Left renal pelvis (tissue), 4 donors: Measurements from ENCODE around the gene RNPEPL1. TPM values are rescaled to one million over a fixed set of nuclear protein-coding genes. Genes with fewer than 3 reads are reported as not detected.
"Not testable (repeated sequence)": the region's sequence is repeated elsewhere in the genome, so short reads cannot be mapped to it uniquely, and the experiment has no call there.

Experiments used
- DNase-seq, 4 donors: peaks; one replicate each; pipeline ENCODE4 v3.0.0-alpha.2; 2013; ENCODE audit warnings: low read depth in 4 of 4, low spot score in 3 of 4
- polyA plus RNA-seq, 4 donors: library from polyadenylated mRNA; unstranded; fragments of 120-200 nt; gene quantifications; one replicate each; pipeline ENCODE4 v1.2.1, GENCODE V29; 2013; ENCODE audit not compliant: insufficient read length in 4 of 4

The RNPEPL1 gene
- polyA plus RNA-seq, 4 donors = 16.7 to 33.8 (median 25.1) TPM

DNA sequence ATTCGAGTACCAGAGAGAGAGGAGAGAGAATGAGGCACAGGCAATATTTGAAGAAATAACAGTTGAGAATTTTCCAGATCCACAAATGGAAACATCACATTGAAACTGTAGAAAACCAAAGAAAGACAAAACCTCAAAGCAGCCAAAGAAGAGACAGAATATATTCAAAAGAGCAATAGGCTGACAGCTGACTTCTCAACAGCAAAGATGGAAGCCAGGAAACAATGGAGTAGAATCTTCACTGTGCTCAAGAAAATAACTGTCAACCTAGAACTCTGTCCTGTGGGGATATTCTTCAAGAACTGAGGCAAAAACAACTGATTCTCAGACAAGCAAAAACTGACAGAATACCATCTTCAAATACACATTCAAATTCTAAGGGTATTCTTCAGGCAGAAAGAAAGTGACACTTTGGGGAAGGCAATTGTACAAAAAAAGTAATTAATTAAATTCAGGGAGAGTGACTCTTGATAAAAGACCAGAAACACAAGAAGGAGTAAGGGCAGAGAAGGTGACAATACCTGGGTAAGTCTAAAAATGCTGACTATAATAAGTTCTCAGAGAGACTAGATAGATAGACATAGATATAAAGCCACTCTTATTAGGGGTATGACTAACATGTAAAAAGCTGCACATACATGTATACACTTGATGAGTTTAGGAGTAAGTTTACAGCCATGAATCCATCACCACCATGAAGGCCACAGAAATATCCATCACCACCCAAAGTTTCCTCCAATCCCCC, 36.1 kb upstream of the RNPEPL1 start:
- DNase-seq = no peak

DNA sequence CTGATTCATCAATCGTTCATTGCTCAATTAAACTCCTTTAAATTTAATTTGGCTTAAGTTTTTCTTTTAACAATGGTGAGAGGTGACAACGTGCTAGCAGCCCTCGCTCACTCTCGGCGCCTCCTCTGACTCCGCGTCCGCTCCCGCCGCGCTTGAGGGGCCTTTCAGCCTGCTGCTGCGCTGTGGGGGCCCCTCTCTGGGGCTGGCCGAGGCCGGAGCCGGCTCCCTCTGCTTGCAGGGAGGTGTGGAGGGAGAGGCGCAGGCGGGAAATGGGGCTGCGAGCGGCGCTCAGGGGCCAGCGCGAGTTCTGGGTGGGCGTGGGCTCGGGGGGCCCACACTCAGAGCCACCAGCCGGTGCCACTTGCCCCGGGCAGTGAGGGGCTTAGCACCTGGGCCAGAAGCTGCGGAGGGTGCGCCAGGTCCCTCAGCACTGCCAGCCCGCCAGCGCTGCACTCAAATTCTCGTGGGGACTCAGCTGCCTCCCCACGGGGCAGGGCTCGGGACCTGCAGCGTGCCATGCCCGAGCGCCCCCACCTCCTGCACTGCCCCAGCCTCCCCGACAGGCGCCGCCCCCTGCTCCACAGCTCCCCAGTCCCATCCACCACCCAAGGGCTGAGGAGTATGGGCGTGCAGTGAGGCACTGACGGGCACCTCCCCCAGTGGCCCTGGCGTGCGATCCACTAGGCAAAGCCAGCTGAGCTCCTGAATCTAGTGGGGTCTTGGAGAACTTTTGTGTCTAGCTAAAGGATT, 30.1 kb upstream of the RNPEPL1 start:
- DNase-seq = no peak

DNA sequence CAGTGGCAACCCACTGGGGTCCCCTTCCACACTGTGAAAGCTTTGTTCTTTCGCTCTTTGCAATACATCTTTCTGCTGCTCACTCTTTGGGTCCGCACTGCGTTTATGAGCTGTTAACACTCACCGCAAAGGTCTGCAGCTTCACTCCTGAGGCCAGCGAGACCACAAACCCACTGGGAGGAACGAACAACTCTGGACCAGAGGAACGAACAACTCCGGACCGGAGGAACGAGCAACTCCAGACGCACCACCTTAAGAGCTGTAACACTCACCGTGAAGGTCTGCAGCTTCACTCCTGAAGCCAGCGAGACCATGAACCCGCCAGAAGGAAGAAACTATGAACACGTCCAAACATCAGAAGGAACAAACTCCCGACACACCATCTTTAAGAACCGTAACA, 29.2 kb upstream of the RNPEPL1 start:
- DNase-seq = not testable (repeated sequence)

DNA sequence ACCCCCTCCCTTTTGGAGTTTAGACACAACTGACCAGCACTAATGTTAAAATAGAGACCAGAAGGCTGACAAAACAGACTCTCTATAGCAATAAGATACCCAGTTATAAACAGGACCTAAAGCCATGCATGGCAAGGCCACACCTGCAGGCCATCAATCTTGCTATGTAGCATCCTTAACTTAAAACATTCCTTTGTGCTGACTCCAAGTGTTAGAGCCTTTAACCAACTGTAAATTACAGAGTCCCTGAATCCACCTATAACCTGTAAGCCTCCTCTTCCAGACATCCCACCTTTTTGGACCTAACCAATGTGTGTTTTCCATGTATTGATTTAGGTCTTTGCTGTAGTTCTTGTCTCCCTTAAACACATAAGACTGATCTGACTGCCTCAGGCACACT, 28.4 kb upstream of the RNPEPL1 start:
- no peak for DNase-seq

DNA sequence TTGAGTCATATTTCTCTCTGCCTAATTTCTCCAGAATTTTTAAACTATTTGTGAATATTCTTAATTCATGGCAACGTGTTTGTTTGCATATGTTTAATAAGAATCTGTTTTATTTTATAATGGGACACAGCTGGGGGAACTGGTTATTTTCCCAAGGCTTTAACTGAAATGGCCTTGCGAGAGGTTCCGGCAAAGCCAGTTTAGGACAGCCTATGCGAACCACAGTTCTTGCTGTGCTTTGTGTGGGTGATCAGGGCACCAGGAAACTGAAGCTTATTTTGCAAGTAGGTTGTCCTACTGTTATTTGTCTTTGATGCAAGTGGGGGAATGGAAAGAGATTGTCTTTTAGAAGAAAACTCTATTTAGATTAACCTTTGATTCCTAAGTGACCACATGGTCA, 17.0 kb upstream of the RNPEPL1 start:
- no peak for DNase-seq

DNA sequence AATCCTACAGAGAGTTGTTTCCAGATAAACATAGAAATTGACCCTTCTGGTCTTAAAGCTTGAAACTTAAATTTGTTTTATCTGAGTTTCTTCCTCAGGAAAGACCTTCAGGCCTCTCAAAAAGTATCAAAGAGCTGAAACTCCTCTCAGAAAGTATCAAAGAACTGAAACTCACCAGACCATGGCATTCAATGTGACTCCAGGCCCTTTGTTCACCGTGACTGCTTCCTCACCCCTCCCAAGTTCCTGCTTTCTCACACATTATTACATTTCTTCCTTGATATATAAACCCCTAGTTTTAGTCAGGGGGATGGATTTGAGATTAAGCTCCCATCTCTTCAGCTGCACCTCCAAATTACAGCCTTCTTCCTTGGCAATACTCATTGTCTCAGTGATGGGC, 16.5 kb upstream of the RNPEPL1 start:
- no peak for DNase-seq

DNA sequence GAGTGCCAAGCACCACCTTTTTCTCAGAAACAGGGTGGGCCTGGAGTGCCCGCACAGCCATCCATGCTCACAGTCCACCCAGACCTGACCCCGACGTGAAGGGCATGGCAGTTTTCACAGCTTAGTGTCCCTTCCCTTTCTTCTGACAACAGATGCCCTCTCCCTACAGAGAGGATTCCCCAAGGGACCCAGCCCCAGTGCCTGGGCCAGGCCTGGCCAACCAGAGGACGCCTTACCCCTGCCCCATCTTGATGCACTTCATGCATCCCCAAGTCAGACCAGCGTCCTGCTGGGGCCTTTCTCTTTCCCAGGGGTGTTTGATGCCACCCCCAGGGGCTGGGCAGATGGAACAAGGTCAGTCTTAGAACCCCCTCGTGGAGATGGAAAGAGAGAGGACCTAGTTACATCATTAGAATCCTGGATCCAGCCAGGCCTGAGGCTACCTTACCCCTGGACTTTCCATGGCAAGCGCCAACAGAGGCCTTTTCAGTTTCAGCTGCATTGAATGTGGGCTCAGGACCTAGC, 14.3 kb upstream of the RNPEPL1 start:
- no peak for DNase-seq

DNA sequence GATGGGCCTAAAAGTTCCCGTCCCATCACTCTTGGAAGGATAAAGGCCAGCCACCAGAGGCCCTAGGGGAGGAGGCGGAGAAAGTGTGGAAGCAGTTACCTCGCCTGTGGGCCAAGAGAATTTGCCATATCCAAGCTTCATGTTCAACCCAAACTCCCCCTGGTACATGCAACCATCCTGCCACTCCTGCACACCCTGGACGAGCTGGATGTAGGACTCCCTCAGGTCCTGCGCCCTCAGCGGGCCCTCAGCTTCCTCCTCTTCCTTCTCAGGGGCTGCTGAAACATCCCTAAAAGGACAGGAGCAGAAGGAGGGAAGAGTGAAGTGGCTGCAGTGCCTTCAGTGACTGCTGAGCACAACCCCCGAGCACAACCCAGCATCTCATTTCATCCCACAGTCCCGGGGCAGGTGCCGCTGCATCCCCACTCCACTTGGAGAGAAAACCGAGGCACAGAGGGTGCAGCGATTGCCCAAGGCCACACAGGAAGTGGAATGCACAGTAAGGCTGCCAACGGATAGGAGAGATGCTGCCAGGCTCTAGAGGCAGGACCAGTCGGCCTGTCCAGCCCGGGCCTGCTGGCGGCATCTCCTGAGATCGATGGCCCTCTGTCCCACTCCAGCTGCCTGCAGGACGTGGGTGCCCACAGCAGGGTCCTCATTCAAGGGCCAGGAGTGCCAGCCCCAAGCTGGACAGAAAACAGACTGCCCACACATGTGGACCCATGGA, 13.4 kb upstream of the RNPEPL1 start:
- no peak for DNase-seq

DNA sequence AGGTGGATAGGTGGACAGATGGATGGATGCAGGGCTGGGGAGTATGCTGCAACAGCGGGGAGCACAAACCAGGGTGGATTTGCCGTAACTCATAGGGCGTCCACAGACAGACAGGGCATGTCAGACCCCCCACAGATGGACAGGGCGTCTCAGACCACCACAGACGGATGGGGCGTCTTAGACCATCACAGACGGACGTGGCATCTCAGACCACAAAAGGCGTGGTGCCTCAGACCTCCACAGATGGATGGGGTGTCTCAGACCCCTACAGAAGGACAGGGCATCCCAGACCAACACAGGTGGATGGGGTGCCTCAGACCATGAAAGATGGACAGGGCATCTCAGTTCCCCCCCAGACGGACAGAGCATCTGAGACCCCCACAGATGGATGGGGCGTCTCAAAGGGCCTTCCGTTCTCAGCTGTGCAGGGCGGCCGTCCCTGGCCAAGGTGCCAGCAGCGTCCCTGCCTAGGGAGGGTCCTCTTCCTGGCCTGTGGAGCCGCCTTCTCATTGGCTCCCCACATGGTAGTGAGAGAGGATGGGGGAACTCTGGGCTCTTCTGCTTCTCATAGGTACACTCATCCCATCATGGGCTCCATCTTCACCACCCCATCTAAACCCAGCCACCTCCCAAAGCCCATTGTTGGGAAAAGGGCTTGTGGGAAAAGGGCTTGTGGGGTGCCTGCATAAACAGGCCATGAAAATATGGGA, 12.6 kb upstream of the RNPEPL1 start:
- DNase-seq = no peak

DNA sequence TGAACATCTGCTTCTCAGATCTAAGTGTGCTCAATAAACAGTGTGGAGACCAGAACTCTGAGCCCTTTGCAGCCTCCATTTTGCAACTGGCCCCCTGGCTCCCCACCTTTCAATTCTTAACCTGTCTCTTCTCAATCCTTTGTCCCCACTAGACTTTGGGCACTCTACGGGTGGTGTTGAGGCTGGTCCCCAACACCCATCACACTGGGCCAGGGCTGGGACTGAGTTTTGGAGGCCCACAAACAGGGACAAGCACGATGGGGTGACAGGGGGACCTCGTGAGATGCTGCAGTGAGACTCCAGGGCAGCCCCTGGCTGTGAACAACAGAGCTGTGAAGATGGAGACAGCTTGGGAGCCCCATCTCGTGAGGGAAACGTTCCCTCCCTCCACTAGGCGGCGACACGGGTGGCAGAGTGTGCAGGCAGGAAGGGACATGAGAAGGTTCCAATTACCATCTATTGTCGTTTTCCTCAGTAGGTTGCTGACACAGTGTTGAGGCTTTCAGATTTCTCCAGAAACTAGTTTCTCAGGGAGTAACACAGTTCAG, 11.7 kb upstream of the RNPEPL1 start:
- DNase-seq = no peak

DNA sequence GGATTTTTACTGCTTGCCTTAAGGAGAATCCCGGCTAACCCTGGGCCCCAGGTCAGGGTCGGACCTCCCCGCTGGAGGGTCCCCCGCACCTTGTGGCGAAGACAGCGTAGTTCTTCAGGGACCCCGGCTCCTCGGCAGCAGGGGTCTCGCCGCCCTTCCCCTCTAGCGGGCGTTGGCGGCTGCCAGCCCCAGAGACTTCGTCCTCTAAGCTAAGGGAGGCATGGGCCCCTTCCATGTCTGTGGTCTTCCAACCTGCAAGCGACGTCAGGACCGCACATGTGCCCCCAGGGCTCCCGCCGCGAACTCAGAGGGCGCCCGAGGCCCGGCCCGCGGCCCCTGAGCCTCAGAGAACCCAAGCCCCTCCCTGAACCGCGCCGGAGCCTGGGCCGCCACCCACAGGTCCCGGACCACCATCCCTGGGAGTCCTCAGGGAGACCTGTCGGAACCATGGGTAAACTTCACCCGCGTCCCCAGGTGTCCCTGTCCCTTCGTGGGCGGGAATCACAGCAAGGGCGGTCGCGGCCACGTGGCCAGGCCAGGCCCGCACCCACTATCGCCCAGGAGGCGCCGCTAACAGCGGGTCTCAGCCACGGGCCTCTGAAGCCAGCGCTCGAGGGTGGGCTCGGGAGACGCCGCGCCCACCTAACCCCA, 11.1 kb upstream of the RNPEPL1 start:
- no peak for DNase-seq

DNA sequence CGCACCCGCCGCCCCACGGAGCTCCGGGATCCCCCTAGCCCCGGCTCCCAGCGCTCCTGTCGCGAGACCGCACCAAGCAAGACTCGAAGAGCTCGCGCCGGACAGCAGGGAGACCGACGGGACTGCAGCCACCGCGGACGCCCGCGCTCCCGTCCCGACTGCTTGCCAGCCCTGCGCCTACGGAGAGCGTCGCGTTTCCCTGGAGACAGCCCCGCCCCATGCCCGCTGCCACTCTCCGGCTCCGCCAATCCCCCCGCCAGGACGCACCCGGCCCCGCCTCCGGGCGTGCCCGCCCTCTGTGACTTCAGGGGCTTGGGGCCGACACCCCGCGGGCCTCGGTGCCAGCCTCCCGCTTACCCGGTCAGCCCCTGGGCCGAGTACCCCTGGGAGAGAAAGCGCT, 10.5 kb upstream of the RNPEPL1 start, which contains the start of gene ANKMY1:
Gene ANKMY1, minus strand, starts transcription at position 181 of the 400 bp plus-strand sequence. CDS start 653 bp downstream, outside the sequence.
- DNase-seq = no peak

DNA sequence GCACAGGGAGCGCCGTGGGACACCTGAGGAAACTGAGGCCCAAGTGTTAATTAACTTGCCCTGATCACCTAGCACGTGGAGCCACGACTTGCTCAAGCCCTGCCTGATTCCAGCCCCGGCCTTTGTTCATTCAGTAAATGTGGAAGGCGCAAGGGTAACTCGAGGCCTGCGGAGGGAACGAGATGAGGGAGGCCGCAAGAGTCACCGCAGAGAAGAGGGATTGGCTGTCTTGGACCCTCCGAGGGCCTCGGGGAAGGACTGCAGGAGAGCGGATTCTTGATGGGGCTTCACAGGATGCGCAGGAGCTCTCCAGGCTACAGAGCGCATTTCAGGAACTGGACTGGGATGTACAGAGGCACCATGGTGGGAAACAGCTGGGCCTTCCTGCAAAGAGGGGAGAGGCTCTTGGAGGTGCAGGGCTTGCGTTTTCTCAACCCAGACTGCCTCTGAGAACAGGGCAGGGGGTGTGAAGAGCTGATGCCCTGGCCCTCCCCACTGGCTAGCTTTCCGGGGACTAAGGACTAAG, 10.0 kb upstream of the RNPEPL1 start:
- DNase-seq = no peak

DNA sequence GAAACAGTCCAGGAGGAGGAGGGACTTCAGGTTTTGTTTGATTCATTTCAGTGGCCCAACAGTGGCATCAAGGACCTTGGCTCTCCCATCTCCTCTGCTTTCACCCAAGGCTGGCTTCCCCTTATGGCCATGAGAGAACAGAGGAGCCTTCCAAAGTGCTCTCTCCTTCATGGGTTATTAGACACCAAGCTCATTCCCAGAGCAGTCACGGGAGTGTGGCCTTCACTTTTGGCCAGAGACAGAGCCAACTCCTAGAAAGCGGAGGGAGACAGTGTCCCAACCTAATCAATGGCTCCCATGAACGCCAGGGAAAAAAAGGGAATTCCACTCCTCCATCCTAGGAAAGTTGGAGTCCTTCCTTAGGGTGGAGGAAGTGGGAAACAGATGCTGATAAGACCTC, 9.0 kb upstream of the RNPEPL1 start:
- DNase-seq = no peak

DNA sequence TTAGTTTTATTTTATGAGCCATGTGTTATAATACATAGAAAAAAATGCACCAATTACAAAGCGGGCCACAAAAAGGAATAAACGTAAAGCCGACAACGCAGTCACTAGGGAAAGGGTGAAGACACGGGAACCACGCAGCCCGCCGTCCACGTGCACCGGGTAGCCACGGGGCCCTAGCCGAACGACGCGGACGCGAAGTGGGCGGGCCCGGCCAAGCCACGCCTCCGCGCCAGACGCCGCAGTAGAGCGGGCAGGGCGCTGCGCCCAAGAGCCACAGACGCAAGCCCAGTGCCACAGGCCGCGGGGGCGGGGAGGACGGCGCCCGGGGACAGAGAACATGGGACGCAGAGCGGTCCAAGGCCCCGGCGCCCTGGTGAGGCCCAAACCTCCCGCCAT, 8.2 kb upstream of the RNPEPL1 start, which contains the start of gene DUSP28:
Gene DUSP28, plus strand, starts transcription at position 274 of the 396 bp plus-strand sequence. CDS start 328 bp downstream, outside the sequence.
- peak in 1 of 4 donors; percentile 68 for DNase-seq

DNA sequence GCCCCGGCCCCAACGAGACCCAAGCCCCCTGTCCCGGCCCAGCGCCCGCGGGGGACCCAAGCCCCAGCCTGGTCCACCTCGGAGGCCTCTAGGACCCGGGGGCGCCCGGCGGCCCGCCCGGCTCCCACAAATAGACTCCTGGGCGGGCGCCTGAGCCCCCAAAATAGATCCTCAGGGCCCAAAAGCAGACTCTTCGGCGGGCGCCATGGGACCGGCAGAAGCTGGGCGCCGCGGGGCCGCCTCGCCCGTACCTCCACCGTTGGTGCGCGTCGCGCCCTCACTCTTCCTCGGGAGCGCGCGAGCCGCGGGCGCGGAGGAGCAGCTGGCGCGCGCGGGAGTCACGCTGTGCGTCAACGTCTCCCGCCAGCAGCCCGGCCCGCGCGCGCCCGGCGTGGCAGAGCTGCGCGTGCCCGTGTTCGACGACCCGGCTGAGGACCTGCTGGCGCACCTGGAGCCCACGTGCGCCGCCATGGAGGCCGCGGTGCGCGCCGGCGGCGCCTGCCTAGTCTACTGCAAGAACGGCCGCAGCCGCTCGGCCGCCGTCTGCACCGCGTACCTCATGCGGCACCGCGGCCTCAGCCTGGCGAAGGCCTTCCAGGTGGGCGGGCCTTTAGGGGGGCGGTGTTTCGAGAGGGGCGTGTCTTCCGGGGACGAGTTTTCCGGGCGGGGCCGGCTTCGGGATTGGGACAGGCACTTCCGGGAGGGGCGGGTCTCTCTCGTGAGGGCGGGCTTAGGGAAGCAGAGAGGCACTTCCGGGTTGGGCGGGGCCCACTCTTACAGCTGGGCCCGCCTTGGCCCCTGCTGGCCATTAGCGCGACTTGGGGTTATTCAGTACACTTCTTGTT, 7.6 kb upstream of the RNPEPL1 start:
- DNase-seq = peak; percentile 92 to 96 (median 96)

DNA sequence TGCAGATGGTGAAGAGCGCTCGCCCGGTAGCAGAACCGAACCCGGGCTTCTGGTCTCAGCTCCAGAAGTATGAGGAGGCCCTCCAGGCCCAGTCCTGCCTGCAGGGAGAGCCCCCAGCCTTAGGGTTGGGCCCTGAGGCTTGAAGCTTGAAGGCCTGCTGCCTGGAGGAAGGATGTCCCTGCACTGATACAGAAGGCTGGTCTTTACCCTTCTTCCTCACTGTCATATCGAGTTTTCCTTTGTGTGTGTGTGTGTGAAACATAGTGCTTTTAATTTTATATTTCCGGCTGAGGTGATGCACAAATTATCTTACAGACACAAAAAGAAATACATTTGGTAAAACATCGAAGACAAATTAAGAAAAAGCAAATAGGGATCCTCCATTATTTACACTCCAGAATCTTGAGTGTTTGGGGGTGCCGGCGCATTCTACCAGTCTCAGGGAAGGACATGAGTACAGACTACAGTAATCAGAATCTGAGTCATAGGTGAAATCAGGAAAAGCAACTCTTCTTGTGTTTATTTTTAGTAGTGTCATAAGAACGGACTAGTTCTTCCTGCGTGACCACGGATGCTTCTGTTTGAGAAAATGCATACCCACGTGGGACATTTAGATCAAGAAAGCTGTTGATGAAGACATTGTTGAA, 6.8 kb upstream of the RNPEPL1 start:
- DNase-seq = no peak

DNA sequence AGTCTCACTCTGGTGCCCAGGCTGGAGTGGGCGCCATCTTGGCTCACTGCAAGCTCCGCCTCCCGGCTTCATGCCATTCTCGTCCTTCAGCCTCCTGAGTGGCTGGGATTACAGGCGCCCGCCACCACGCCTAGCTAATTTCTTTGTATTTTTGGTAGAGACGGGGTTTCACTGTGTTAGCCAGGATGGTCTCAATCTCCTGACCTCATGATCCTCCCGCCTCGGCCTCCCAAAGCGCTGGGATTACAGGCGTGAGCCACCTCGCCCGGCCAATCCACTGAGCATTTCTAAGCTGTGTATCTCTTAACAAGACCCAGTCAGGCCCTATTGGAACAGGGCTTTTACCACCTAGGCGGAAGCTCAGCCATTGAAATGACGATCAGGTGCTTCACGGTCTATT, 5.1 kb upstream of the RNPEPL1 start:
- not testable (repeated sequence) for DNase-seq
